ENCODE data around the gene GPC3.
"Not testable (repeated sequence)": the region's sequence is repeated elsewhere in the genome, so short reads cannot be mapped to it uniquely, and the experiment has no call there.

Gene GPC3

DNA sequence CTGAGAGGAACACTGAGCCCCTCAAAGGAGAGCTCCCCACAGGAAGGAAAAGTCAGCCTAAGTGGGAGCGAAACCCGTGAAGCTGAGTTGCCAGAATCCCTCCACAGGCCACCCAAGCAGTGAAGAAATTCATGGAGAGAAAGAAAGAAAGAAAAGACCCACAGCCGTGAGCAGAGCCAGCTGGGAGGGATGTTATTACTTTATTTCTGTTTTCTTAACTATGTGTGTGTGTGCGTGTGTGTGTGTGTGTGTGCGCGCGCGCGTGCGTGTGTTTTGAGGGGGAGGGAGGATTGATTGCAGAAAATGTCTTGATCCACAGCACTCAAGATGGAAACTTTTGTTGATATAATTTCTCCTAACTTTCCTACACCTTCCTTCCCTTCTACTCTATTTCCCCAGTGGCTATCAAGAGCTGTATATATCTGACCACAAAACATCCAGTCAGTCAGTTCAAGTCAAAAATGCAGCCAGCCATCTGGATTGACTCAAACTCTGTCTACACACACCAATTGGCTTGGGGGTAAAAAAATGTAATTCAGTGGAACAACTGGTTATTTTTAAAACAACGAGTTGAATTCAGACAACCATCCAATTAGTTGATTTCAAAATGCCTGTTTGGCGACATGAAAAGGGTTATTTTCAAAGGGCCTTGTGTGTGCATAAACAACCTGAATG, 13.8 kb upstream of the GPC3 start:
- in situ Hi-C loops (cut with MboI; ENCODE audit: low sequenced_read_pairs): no loop called here

DNA sequence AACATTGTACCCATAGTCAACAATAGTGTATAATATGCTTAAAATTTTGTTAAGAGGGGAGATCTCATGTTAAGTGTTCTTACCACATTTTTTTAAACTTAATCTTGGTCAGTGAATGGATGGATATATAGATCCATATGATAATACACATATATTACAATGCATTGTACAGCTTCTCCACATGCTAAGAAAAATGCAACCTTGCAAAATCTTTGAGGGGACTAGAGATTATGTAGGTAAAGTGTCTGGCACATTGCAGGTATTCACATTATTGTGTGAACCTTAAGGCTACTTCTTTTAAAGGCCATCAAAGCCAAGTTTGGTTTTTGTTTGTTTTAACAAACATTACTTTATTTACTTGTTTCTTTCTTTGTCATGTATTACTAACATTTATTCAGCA, 10.4 kb upstream of the GPC3 start:
- in situ Hi-C loops (cut with MboI; ENCODE audit: low sequenced_read_pairs): no loop called here

DNA sequence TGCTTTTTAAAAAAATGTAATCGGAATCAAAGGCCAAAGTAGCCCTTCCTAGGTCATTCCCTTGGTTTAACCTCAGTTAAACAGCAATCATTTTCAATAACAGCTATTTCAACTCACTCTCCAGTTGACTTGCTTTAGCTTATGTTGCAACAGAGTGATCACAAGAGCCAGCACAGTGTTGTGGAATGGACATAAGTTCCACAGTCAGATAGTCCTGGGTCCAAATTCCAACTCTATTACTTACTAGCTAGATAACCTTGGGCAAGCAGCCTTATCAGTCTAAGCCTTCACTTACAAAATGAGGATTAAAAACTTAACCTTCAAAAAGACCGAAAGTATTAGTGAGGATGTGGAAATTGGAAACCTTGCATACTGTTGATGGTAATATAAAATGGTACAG, 9.2 kb upstream of the GPC3 start:
- in situ Hi-C loops (cut with MboI; ENCODE audit: low sequenced_read_pairs): no loop called here

DNA sequence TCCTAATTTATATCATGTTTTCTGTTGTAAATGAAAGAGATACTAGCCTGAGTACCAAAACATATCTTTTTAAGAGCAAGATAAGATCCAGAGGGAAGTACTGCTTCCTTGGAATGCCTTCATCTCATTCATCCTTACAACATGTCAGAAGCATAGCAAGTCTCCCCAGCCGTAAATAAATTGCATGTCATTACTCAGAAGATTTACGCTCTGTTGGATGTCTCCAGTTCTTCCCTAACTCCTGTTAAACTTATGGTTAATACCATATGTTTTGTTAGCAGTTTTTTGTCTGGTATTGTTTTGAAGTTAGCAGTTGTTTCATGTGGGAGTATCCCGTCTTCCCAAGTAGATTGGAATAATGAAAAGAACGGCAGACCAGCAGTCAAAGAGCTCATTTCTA, 7.5 kb upstream of the GPC3 start:
- in situ Hi-C loops (cut with MboI; ENCODE audit: low sequenced_read_pairs): no loop called here

DNA sequence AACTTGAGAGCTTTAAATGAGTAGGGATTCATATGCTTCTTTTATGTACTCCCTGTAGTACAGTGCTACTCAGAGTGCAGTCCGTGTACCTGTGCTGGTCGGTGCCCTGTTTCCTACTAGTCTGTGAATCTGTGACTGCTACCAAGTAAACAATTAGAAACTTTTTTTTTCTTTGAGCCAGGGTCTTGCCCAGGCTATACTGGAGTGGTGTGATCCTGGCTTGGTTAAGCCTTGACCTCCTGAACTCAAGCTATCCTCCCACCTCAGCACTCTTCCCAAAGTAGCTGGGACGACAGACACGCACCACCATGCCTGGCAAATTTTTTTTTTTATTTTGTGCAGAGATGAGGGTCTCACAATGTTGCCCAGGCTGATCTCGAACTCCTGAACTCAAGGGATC, 6.4 kb upstream of the GPC3 start:
- in situ Hi-C loops (cut with MboI; ENCODE audit: low sequenced_read_pairs): no loop called here

DNA sequence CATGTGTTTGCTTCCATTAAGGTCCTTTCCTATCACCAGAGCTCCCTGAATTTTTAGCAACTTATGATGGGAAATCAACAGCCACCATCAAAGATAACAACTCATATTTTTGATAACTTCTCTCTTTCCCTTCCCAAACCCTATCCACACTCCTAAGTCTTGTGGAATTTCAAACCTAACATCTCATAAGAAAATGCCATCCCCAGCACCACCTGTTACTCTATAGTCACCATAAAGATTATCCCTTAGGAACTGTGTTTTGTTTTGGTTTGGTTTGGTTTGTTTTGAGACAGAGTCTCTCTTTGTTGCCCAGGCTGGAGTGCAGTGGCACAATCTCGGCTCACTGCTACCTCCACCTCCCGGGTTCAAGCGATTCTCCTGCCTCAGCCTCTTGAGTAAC, 5.7 kb upstream of the GPC3 start:
- in situ Hi-C loops (cut with MboI; ENCODE audit: low sequenced_read_pairs): not testable (repeated sequence)

DNA sequence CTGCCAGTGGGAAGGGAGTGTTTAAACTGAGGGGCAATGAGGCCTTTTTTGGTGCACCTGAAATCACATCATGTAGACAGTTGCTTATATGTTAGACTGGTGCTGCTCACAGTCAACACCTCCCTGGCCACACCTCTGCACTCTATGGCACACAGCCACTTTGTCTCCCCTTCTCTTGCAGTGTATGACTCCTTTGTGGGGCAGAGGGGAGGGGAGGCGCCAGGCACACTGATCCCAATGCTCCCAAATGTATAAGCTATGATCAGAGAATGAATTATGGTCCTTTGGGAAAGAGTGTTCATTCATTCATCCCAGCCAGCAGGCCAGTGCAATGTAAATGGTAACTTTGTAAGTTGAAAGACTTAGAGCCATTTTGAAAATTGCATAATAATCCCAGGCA, 4.6 kb upstream of the GPC3 start:
- in situ Hi-C loops (cut with MboI; ENCODE audit: low sequenced_read_pairs): no loop called here

DNA sequence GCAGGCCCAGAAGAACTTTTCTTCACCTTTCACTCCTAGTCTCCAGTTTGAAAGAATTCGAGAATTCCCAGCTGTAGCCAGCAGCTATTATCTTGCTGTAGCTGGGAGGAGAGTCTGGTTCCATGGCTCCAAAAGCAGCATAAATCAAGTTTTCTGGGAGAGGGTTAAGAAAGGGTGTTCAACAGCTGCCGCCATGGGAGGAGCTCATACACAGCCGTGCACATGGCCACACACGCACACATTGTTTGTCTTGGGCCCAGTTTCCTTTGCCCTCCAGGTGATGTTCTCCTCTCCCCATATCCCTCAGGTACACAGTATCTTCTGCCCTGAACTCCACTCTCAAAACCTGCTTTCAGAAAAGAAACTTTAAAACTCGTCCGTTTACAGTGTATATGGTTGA, 4.1 kb upstream of the GPC3 start:
- in situ Hi-C loops (cut with MboI; ENCODE audit: low sequenced_read_pairs): no loop called here

DNA sequence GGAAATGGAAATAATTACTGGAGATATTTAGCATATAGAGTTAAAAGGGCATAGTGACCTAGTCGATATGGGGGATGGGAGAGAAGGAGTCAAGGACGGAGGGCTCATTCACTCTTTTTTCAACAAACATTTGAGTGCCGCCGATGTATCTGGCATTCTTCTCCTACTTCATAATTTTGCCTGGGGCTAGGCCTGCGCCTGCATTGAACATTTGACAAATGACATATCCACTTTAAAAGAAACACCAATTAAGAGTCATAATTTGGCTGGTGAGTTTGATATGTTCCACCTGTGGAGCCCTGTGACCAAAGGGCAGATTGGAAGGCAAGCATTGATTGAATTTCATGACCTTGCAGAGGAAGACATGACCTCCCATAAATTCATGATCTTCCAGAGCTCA, 2.6 kb upstream of the GPC3 start:
- in situ Hi-C loops (cut with MboI; ENCODE audit: low sequenced_read_pairs): no loop called here

DNA sequence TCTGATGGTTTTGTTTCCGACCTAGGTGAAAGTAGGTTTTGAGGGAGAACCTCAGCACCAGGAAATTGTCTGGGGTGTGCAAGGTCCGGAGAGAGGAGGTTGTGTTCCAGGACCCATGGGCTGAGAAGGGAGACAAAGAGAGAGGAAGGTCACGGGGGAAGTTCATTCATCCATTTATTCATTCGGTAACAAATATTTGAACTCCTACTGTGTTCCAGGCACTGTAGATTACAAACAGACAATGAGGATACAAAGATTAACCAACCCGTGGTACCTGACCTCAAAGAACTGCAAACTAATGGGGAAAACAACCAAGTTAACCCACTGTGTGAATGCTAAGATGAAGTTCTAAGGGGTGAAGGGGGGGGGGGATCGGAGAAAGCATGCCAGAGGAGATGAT, 1.8 kb upstream of the GPC3 start:
- in situ Hi-C loops (cut with MboI; ENCODE audit: low sequenced_read_pairs): no loop called here

DNA sequence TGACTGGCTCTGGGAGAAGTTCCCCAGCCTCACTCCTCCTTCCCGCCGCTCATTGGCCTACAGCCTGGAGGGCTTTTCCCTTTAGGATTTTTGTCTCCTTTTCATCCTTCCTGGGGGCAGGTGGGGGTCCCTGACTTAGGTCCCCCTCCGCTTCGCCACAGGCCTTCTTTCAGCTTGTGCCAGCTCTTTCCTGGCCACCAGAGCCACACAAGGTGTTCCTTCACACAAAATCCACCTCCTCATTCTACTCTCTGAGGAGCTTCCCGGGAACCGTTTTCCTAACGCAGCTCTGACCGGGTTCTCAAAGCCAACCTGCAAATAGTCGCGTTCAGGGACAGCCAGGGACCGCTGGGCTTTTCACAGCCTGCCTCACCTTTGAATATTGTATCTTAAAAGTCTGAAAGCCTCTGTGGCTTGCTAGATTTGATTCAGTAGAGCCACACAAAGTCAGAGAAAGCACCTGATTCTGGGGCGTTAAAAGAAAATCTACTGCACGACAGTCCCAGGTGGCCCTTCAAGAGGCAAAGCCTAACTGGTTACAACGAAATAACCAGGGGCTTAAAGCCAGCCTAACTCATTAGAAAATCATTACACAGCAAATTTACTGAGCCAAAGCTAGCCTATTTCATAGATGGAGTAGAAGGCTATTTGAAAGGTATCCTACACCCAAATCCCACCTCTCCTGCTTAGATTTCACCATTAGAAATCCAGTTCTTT, 731 bp upstream of the GPC3 start:
- in situ Hi-C loops (cut with MboI; ENCODE audit: low sequenced_read_pairs): no loop called here

DNA sequence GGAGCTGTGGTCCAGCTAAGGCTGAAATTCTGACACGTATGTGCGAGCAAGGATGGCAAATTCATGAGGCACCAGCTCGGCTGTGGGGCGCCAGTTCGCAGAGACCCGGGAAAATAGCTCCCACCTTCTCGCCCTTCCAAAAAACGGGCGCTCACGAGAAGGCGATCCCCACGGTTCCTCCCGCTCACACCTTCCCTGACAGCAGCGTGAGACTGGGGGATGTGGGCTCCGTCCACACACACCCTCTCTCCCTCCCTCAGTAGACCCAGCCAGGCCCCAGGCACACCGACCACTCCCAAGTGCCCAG, 584 bp downstream of the GPC3 start:
- in situ Hi-C loops (cut with MboI; ENCODE audit: low sequenced_read_pairs): no loop called here

DNA sequence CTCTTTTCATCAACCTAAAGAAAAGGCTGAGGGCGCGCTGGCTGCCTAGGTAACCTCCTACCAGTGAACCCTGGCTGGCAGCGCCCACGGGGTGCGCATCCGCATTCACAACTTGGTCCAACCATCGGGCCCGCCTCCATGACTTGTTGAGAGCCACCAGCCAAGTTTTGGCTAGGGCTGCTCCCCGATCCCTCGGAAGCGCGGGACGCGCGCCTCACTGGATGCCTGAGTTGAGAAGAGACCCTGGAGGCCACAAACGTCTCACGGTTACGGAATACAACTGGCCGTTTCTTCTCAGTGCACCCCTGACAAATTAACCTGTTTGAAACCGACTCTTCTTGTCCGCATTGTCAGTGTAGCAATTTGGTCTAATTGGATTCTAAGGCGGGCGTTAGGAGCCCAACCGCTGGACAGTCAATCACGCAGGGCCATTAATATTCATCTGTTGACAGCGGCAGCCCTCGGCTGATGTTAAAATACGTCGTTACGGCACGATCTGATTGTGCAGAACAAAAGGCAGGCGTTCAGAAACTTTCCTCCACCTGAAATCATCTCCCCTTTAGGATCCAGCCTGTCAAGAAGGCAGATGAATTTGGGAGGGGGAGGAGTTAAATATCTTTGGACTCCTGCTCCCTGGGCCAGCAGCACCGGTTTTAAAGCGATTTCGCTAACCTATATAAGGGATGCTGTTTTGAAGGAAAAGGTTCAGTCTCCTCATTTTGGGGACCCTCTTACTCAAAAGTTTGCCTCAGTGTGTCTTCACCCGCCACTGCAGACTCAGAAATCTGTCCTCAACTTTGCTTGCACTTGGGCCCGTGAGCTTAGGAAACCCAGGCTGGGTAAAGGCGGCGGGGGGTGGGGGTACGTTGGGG, 1.2 kb downstream of the GPC3 start:
- in situ Hi-C loops (cut with MboI; ENCODE audit: low sequenced_read_pairs): no loop called here

DNA sequence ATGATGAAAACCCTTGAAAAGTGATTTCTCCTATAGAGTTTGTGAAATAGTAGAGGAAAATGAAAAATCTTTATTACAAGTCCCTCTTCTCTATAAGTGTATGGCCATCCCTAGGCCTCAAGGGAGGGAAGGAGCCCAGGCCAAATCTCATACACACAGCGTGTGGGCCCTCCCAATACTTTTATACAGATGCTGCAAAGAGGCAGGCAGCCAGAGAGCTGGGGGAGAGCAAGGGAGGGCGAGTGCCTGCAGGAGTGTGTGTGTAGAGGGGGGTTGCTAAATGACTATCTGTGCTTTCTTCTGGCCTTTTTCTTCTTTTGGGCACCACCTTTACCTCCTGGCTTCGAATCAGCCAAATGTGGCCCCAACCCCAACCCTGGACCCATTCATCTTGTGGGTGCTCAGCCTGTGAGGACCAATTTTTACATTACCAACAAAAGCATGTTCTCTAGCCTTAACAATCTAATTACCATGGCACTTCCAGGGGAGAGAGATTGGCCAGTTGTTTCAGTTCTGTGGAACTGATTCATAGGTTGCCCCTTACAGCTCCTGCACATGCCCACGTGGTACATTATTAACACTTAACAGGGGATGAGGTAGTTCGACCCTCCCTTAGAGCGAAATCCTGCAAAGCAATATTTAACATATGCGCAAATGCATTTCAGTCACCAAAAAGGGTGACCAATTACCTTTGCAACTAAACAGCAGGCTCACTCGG, 2.0 kb downstream of the GPC3 start:
- in situ Hi-C loops (cut with MboI; ENCODE audit: low sequenced_read_pairs): no loop called here

DNA sequence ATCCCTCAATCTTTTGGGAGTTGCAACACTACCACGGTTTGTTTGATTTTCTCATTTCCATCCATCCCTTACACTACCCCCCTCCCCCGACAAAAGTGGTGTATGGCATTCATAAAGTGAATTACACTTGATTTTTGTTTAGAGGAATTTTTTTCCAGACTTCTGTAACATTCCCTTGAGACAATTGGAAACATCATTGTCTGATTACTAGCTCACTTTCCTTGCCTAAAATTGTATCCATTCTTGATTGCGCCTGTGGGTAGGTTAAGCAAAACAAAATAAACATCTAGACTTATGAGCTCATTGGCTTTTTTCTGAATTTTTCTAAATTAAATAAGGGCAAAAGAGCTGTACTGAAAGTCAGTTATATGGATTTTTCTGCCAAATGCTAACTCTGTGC, 3.5 kb downstream of the GPC3 start:
- in situ Hi-C loops (cut with MboI; ENCODE audit: low sequenced_read_pairs): no loop called here

DNA sequence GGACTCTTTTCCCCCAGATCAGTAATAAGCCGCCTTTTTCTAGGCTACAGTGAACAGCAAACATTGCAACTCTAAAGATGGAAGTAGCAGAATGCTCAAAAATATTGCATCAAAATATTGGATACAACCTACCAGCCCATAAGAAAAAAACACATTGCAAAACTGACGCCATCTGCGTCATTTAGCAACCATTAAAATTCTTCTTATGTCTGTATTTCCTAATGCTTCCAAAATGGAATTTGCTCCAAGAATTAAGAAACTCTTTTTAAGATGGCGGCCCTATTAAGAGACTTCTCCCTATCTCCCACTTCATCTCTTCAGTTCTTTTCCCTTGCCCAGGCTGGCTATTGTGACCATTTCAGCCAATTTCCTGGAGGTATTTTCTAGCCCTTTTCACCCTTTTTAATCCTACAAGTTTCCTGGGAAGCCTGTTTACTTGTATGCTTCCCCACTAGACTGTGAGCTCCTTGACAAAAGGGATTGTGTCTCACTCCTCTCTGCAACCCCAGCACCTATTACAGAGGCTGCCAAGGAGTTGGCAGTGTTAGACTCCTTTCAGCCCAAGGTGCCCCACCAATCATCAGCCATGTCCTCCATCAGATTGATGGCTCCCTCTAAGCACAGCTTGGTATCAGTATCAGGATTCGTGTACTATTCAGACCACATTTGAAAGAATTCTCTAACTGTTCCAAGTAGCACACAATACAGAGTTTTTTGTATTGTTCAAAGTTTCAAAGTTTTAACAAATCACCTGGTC, 4.4 kb downstream of the GPC3 start:
- in situ Hi-C loops (cut with MboI; ENCODE audit: low sequenced_read_pairs): no loop called here

DNA sequence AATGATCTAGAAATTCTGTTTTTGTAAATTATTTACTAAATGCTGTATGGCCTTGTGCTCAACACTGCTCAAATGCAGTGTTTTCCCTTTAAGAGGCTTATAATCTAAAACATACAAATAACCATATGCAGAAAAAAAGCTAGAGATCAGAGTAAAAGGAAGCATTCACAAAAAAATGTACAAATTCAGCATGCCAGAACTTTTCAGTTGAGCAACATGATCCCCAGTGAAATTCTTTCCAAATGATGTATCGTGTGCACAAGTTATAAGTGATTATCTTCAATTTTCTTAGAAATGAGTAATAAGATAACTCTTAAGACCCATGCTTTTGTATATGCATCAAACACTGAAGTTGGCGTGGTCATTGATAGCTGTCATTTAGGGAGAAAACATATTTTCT, 5.0 kb downstream of the GPC3 start:
- in situ Hi-C loops (cut with MboI; ENCODE audit: low sequenced_read_pairs): no loop called here

DNA sequence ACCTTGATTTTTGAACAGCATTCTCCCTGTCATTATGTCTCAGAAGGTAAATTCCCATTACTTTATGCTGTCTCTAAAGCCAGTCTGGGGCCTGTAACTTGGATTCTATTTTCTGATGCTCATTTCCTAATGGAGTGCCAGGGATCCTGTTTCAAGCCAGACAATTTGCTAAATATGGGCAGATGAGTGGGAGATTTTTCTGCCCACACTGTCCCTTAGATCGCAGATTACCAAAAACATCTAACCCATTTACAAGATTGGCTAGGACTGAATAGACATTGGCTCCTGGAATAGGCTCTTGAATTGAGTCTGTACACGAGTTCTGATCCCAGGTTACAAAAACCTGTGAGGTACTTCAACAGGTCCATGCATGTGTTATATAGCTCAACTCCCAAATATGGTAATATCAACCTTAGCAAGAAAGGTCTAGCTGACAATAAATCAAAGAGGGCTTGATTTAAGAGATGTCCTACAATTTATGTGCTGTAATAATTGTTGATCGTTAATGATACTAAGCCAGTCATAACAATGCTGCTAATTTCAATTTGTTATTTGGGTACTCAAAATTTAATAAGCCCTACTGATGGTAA, 5.7 kb downstream of the GPC3 start:
- in situ Hi-C loops (cut with MboI; ENCODE audit: low sequenced_read_pairs): no loop called here

DNA sequence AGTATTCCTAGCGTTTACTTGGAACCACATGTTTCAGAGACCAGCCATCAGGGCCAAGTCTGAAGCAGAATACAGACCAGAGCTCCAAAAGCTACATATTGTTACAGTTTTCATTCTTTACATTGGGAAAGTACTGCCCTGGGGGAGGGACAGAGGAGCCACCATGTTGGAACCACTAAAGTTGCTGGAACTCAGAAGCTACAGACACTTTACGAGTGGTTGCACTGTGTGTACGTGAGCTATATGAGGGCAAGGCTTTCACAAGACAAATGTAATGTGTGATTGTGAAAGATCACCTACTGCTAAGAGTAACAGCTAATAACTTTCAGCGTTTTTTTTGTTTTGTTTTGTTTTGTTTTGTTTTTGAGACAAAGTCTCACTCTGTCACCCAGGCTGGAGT, 11.7 kb downstream of the GPC3 start:
- in situ Hi-C loops (cut with MboI; ENCODE audit: low sequenced_read_pairs): no loop called here

DNA sequence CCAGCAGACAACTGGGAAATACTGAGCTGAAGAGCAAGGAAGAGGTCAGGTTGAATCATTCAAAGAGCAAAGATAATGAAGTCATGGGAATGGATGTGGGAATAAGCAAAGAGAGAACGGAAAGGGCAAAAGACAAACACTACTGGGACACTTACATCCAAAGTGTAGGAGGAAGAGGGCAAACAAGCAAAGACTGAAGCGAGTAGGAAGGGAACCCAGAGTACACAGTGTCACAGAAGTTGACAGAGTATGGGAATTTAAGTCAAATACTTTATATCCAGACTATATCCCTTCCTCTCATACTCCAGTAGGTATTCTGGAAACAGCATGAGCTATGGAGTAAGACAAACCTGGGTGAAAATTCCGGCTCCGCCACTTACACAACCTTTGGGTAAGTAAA, 12.5 kb downstream of the GPC3 start:
- in situ Hi-C loops (cut with MboI; ENCODE audit: low sequenced_read_pairs): no loop called here

Data from HL-60/S4 treated with retinoic acid at 250 ng/mL for 4 days and 3 days (cell line).